Cardiac fibroblast (primary cell): ENCODE results near the gene ATG2A.
"Not testable (repeated sequence)": the region's sequence is repeated elsewhere in the genome, so short reads cannot be mapped to it uniquely, and the experiment has no call there.

Experiments used
- DNase-seq, 2 donors: peaks; one replicate each; pipeline versions ENCODE4 v3.0.0 to v3.0.0-alpha.2; 2010; ENCODE audit warnings: low read depth in 2 of 2
- H3K4me3 ChIP-seq, 2 donors: replicated peaks in 1 of 2; 1 replicate in 1 of 2; 2 replicates in 1 of 2; pipeline ENCODE4 v1.5.1; 2011; ENCODE audit warnings: low read depth in 2 of 2, low read length in 2 of 2, mild to moderate bottlenecking in 2 of 2, moderate library complexity in 1 of 2
- CTCF ChIP-seq: IDR thresholded peaks from one replicate; pipeline ENCODE4 v1.5.1; 2011; ENCODE audit warnings: low read depth, mild to moderate bottlenecking, low read length, inconsistent platforms

Gene ATG2A

DNA sequence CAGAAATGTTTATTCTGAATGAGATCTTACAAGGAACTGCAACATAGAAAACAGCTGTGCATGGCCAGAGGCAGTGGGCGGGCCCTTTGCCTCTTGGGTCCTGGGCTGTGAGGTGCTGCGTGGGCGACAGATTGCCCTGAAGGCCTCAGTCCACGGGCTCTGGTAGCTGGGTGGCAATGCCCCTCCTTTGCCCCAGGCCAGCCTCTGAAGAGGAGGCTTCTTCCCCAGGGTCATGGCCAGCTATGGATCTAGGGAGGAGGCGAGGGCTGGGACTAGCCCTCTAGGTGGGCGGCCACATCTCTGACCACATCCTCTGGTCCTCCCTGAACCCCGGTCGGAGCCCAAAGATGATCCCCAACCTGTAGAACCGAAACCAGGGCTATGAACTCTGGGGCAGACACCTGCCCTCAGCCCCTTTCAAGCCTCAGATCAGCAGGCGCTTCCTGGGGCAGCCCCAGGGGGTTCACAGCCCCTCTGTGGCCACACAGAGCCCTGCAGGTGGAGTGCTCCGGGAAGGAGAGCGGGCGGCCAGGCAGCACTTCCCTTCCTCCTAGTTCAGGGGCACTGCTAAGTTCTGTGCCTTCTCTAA, 65.9 kb downstream of the ATG2A start:
- DNase-seq: no peak
- H3K4me3 ChIP-seq: no peak overlapping the region
- TF ChIP-seq CTCF: no peak

DNA sequence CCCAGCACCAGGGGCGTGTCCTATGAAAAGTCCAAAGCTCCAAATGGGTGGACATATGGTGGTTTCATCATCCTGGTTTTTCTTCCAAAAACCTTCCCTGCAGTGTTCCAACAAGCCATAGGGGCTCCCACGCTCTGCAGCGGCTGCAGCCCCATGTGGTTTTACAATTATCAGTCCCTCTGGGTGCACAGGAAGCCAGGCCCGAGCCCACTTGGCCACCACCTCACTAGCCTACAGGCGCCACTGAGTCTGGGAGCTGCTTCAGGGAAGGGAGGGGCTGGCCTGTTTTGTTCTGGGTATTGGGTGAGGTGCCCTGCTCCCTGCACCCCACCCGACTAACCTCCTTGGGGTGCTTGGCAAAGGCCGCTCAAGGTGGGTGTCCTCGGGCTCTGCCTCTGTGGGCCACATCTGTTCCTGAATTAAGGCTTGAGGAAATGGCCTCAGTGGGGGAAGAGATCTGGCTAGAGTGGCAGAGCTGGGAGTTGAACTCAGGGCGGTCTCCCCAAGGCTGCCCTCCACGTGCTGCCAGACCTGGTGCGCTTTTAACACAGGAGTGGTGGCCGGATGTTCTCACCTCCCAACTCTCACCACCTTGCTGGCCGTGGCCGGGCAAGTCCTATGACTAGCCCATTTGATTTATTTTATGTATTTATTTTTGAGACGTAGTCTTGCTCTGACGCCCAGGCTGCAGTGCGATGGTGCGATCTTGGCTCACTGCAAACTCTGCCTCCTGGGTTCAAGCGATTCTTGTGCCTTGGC, 67.2 kb downstream of the ATG2A start:
- TF ChIP-seq CTCF: no peak
- peak; percentile 35 to 68 for DNase-seq
- H3K4me3 ChIP-seq: no peak overlapping the region

DNA sequence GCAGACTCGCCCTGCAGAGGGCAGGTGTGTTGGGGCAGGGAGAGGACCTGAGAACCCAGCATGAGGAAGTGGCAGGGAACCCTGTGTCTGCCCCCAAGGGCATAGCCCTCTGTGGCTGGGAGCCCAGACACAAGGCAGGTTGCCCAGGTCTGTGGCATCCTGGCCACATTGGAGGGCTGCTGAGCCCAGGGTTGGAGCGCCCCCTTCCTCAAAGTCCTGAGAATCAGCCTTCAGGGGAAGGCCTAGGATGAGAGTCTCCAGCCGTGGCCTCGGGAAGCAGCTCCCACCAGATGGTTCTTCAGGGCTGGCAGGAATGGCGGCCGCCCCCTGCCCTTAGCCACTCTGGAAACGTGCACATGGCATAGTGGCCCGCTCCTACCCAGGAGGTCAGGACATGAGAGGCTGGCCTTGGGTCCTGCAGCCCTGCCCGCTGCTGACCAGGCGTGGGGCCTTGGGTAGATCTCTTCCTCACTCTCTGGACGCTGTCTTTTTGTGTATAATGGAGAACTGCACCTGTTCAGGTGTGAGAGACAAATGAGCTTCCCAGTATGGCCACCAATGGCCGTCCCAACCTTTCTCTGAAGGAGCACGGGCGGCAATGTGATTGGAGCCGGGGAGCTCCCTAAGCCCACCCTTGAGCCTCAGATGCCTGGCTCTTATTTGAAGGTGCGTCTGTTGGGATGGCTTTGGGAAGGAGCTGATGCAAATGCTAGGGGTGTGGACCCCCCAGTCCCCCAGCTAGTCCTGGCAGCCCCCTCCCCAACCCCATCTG, 68.0 kb downstream of the ATG2A start:
- TF ChIP-seq CTCF: no peak
- no peak overlapping the region for H3K4me3 ChIP-seq
- no peak for DNase-seq

- no peak for TF ChIP-seq CTCF
- no peak overlapping the region for H3K4me3 ChIP-seq
- DNase-seq: no peak
Observed at GRCh38 chr11:64848214-64848825, 68.7 kb downstream of the ATG2A start.

DNA sequence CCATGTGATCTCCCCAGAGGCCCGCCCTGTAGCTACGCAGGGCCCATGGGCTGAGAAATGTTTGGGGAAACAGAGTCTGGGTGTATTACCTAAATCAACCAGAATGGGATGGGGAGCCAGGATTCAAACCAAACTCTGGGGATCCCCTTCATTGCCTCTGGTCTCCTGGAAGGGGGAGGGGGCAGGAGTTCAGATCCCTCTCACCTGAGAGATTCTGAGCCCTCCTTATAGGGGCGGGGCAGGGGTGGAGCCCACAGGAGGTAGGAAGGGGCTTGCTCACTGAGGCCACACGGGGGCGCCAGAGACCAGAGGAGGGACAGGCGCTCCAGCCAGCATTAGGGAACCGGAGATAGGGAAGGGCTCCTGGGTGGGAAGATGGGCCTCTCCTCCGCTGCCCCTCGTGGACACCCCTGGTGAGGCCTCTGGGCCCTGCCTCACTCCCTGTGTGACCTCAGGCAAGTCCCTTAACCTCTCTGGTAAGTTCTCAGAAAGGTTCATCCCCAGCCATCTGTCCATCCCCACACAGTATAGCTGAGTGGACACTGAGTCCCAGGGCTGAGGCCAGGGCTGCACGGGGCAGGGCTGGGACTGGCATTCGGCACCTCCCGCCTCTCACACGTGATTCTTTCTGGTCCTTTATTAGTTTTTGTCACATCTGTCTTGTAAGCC, 69.9 kb downstream of the ATG2A start:
- peak; percentile 95 for TF ChIP-seq CTCF
- DNase-seq: peak; percentile 91
- no peak overlapping the region for H3K4me3 ChIP-seq

DNA sequence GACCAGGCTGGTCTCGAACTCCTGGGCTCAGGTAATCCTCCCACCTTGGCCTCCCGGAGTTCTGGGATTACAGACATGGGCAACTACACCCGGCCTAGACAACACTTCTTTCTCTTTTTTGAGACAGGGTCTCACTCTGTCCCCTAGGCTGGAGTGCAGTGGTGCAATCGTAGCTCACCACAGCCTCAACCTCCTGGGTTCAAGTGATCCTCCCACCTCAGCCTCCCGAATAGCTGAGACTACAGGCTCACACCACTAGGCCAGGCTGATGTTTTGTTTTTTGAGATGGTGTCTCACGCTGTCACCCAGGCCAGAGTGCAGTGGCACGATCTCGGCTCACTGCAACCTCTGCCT, 71.3 kb downstream of the ATG2A start:
- H3K4me3 ChIP-seq, DNase-seq: not testable (repeated sequence)
